ENCODE results near the gene MAGEE1.

GRCh38 chrX:76434103-76434741 is 6.7 kb downstream of the MAGEE1 start:
- TF ChIP-seq CTCF (IDR thresholded peaks at IDR 0.05) = no peak
- no peak for TF ChIP-seq POLR2A (IDR thresholded peaks at IDR 0.05)
